Effector CD8-positive, alpha-beta T cell (primary cell): Measurements from ENCODE around the gene GSTM3.
"Not testable (repeated sequence)": the region's sequence is repeated elsewhere in the genome, so short reads cannot be mapped to it uniquely, and the experiment has no call there.

Experiments used
- DNase-seq: peaks from one replicate; lab custom pipeline; 2025; lab: John Stamatoyannopoulos, UW

Gene GSTM3

GRCh38 chr1:109775398-109775797 is 34.6 kb upstream of the GSTM3 start:
- DNase-seq = no peak

GRCh38 chr1:109773900-109774485 is 33.2 kb upstream of the GSTM3 start:
- DNase-seq = no peak

- peak; percentile 37 for DNase-seq
Observed at GRCh38 chr1:109773203-109773899, 32.5 kb upstream of the GSTM3 start.

GRCh38 chr1:109772658-109773202 is 31.9 kb upstream of the GSTM3 start:
- DNase-seq = no peak

- DNase-seq = no peak
Observed at GRCh38 chr1:109771712-109772657, 31.1 kb upstream of the GSTM3 start.

- no peak for DNase-seq
Observed at GRCh38 chr1:109770331-109771095, 29.7 kb upstream of the GSTM3 start.

- no peak for DNase-seq
Observed at GRCh38 chr1:109769330-109770078, 28.7 kb upstream of the GSTM3 start.

GRCh38 chr1:109768820-109769219 is 28.0 kb upstream of the GSTM3 start:
- DNase-seq = no peak

- no peak for DNase-seq
Observed at GRCh38 chr1:109768335-109768650, 27.5 kb upstream of the GSTM3 start.

GRCh38 chr1:109767637-109768334 is 26.9 kb upstream of the GSTM3 start:
- no peak for DNase-seq

- DNase-seq = not testable (repeated sequence)
Observed at GRCh38 chr1:109766991-109767636, 26.3 kb upstream of the GSTM3 start.

GRCh38 chr1:109765896-109766615 is 25.2 kb upstream of the GSTM3 start:
- no peak for DNase-seq

- no peak for DNase-seq
Observed at GRCh38 chr1:109765483-109765815, 24.6 kb upstream of the GSTM3 start.

GRCh38 chr1:109764561-109765482 is 24.0 kb upstream of the GSTM3 start:
- DNase-seq = no peak

GRCh38 chr1:109763646-109764415 is 23.0 kb upstream of the GSTM3 start, which contains the start of gene EPS8L3:
Gene EPS8L3, minus strand, starts transcription at chr1:109763923. Its CDS starts 2,174 bp downstream, at chr1:109761749.
- DNase-seq = no peak

GRCh38 chr1:109762821-109763645 is 22.2 kb upstream of the GSTM3 start:
- no peak for DNase-seq
